Urinary bladder (tissue), 4 donors: ENCODE measurements around the gene CDC42EP5. TPM values are rescaled to one million over a fixed set of nuclear protein-coding genes. Genes with fewer than 3 reads are reported as not detected.

Experiments used
- DNase-seq: peaks from one replicate; pipeline ENCODE4 v3.0.0-alpha.2; 2015; ENCODE audit errors: extremely low spot score
- H3K27ac ChIP-seq: one replicate; pipeline ENCODE4 v1.5.1; 2013; ENCODE audit warnings: low read depth, mild to moderate bottlenecking, moderate library complexity
- H3K36me3 ChIP-seq: one replicate; pipeline ENCODE4 v1.6.1; 2013; ENCODE audit warnings: mild to moderate bottlenecking, moderate library complexity; ENCODE audit not compliant: insufficient read depth
- H3K4me1 ChIP-seq: one replicate; pipeline ENCODE4 v1.6.1; 2013; ENCODE audit warnings: mild to moderate bottlenecking, moderate library complexity; ENCODE audit not compliant: insufficient read depth
- H3K4me3 ChIP-seq: one replicate; pipeline ENCODE4 v1.5.1; 2013; ENCODE audit warnings: low read depth, low read length
- WGBS: extraction: QIAGEN DNeasy Blood & Tissue Kit; methylation state at CpG from one replicate; pipeline ENCODE4 v1.1.7; 2013; 5-methylcytosine and 5-hydroxymethylcytosine counted together
- polyA plus RNA-seq: library from polyadenylated mRNA; stranded (reverse); fragments of 200-250 nt; gene quantifications from one replicate; pipeline ENCODE4 v1.2.3, GENCODE V29; 2013
- total RNA-seq: library from RNA; depleted of rRNA; stranded (reverse); fragments of >200 nt; gene quantifications from one replicate; pipeline ENCODE4 v1.2.3, GENCODE V29; 2014
- donor health status: healthy with polysubstance abuse.
- donor health status: healthy.

The CDC42EP5 gene
- total and polyA plus RNA-seq, 2 donors, result 31.4 to 42.4 TPM

DNA sequence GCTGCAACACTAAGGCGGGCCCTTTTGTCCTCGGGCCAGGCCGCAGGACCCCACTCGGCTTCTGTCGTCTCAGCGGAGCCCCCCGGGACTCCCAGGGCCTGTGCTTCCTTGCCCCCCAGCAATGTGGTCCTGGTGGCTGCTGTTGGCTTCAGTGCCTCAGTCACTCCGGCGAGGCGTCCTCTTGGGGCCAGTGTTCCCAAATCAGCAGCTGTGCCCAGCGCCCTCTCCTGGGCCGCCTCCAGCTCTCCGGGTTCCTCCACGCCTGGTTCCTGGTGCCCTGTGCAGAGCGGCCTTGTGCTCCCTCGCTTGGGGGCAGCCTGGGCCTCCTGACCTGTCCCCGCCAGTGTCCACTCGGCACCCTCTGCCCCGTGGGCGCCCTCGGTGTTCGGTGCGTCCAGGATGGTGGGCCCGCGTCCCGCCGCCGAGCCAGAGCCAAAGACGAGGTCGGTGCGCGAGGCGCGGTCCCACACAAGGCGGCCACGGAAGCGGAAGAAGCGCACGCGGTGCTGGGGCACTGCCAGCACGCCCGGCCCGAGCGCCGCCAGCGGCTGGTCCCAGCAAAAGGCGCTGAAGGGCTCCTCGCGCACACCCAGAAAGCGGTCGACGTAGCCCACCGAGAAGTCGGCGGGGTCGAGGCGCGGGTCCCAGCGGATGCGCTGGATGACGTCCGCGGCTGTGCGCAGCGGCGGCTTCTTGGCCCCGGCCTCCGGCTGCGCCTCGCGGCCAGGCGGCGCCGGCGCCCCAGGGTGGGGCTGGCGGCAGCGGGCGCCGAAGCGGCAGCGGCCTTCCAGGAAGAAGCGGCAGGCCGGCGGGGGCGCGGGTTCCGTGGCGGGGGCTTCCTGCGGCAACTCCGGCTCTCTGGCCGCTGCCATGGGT is 10.2 kb downstream of the CDC42EP5 start:
- WGBS, result 4% methylated on average over 91 of the region's 91 CpGs
- H3K4me1 ChIP-seq, result no peaks in the 10 kb centered on the region
- peak overlapping the region; percentile 47 for H3K4me3 ChIP-seq
- no peaks in the 10 kb centered on the region for H3K36me3 ChIP-seq
- peak overlapping the region; percentile 97 for H3K27ac ChIP-seq
- DNase-seq, result no peak

DNA sequence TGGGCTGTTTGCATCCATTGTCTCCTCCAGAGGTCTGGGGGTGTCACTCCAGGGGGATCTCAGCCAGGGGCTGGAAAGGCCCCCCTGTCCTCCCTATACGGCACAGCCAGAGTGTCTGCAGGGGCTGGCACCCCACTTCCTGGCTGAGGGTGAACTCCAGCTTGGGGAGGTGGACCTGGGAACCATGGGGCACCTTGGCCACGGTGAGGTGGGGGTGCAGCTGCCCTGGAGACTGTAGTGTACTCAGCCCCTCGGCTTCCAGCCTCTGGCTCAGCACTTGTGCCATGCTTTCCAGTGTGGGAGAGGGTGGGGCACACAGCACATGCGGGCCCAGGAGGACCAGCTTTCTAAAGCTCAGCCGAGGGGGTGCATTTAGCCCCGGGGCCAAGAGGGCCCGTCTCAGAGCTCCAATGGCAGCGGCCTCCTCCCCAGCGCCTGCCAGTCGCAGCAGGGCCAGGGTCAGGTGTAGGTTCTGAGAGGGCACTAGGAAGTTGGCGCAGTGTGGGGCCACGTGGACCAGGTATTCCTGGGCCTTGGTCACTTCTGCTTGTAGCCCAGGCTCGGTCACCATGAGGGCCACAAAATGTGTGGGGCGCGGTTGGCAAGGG is 10.9 kb downstream of the CDC42EP5 start:
- no peaks in the 10 kb centered on the region for H3K4me1 ChIP-seq

DNA sequence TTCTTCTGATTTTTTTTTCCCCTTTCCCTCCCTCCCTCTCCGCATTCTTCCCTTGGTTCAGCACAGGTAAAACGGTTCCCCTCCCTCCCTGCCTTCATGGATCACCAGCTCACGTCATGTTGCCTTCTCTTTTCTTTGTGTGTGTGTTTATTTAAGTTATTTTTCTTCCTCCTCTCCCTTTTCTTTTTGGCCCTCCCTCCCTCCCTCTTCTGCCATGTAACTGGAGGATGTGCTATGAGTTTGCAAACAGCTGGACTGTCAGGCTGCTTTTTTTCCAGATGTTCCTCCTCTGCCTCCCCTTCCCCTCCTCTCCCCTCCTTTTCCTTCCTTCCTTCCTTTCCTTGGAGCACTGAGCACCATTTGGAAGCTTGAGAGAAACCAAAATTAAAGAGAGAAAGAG is 11.5 kb downstream of the CDC42EP5 start:
- H3K4me3 ChIP-seq, result no peak overlapping the region
- H3K4me1 ChIP-seq, result no peaks in the 10 kb centered on the region
- H3K27ac ChIP-seq, result no peak overlapping the region
- peaks cover under 1% of the 10 kb centered on the region for H3K36me3 ChIP-seq
- WGBS, result 50% methylated on average over 3 of the region's 3 CpGs
- DNase-seq, result no peak

More for the DNA sequence above, 10.9 kb downstream of the CDC42EP5 start:
- 61% methylated on average over 15 of the region's 15 CpGs for WGBS
- H3K36me3 ChIP-seq, result no peaks in the 10 kb centered on the region
- H3K27ac ChIP-seq, result peak overlapping the region; percentile 97
- no peak for DNase-seq
- peak overlapping the region; percentile 47 for H3K4me3 ChIP-seq

DNA sequence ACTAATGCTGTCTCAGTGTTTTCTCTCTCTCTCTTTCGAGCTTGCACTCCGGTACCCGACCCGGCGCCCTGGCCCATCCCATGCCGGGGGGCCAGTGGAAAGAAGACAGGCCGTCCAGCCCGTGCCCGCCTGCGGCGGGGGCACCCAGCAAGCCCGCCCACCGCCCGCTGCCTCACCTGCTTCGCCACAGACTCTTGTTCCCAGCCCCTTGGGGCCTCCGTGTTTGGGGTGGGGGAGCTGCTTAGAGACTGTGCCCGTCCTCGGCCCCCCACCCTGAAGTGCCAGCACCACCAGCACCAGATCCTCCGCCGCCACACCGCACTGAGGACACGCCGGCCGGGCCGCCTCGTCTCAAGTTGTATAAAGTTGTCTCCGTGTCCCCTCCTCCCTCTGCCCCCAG is 11.9 kb downstream of the CDC42EP5 start:
- Histone ChIP-seq H3K4me1 (no peaks in the 10 kb centered on the region), H3K27ac (no peak overlapping the region), H3K36me3 (peaks cover 5% of the 10 kb centered on the region), H3K4me3 (no peak overlapping the region)
- DNase-seq, result no peak
- 62% methylated on average over 27 of the region's 27 CpGs for WGBS

DNA sequence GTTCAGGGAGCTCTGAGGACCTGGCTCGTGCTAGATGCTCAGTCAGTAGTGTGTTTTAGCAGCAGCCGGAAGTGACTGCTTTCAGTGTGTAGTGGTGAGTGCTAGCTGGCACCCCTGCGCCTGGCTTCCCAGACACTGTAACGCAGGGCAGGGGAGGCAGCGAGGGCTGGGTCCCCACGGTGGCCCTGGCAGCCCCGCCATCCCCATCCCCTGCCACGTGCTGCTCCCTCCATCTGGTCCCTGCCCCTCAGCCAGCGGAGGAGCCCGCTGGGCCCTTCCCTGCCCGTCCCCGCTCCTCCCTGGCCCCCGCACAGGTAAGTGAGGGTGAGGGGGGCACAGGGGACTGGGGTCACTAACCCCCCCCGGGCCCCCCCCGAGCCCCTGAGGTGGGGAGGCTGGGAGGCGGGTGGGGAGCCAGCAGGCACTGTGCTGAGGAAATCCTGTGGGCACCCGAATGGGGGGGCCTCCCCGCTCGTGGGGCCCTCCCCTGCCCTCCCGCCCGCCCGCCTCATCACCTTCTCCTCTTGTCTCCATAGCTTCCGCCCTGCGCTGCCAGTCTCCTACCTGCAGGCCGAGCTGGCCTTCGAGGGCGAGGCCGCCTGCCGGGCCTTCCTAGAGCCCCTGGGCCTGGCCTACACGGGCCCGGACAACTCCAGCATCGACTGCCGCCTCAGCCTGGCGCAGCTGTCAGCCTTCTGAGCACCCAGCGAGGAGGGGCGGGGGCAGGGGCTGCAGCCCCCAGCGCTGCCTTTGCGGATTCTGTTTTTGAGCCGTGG is 12.7 kb downstream of the CDC42EP5 start:
- Histone ChIP-seq H3K36me3 (peaks cover 5% of the 10 kb centered on the region), H3K27ac (no peak overlapping the region), H3K4me3 (no peak overlapping the region), H3K4me1 (no peaks in the 10 kb centered on the region)
- DNase-seq, result no peak
- 77% methylated on average over 39 of the region's 39 CpGs for WGBS

DNA sequence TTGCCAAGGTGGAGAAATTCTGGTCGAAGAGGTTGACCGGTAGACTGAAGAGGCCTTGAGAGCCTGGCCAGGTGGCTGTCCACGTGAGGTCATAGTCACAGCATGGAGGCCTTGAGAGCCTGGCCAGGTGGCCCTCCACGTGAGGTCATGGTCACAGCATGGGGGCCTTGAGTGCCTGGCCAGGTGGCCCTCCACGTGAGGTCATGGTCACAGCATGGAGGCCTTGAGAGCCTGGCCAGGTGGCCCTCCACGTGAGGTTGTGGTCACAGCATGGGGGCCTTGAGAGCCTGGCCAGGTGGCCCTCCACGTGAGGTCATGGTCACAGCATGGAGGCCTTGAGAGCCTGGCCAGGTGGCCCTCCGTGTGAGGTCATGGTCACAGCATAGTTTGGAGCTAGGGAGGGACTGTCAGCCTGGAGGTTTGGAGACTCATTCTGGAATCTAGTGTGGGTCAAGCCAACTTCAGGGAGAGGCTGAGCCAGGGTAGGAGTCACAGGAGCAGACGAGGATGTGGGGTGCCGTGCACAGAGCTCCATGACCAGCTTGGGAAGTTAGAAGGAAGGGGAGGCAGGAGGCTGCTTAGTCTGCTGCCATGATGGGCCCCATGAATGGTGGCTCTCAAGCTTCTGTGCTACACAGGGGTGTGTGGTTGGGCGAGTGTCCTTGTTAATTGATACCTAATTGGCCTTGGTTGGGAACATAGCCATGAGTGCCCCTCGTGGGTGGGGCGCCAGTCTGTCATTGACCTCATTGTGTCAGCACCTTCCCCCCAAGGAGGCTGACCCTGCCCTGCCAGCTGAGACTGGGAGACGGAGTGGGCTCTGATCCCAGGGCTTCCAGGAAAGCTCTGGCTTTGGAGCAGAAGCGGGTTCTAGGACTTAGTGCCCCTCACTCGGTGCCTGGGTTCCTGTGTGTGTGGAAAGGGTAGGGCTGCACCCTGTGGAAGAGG is 13.5 kb downstream of the CDC42EP5 start:
- no peak overlapping the region for H3K27ac ChIP-seq
- no peaks in the 10 kb centered on the region for H3K4me1 ChIP-seq
- 75% methylated on average over 16 of the region's 16 CpGs for WGBS
- DNase-seq, result no peak
- H3K36me3 ChIP-seq, result peaks cover 8% of the 10 kb centered on the region
- no peak overlapping the region for H3K4me3 ChIP-seq

DNA sequence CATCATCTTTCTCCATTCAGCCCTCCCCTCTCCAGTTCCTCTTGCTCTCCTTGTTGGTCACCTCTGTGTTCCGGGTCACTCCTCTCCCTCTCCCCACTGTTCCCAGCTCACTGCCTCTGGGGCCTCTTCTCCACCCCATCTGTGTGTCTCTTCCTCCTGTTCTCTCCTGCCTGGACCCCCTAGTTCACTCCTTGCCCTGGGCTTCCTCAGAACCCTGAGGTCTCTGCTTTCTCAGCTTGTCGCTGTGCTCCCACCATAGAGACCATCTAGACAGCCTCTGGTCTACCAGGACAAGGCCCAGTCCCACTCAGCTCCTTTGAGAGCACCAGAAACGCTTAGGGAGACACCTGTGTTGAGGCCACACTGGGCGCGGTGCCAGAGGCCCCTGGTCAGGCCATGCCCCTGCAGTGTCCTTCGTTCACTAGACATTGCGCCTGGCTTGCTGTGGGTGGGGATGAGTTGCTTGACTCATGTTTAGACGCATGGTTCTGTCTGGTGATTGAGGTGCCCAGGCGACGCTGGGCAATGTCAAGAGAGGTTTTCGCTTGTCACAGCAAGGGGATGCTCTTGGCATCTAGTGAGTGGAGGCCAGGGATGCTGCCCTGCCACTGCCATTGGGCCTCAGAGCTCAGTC is 14.3 kb downstream of the CDC42EP5 start:
- Histone ChIP-seq H3K36me3 (peaks cover 8% of the 10 kb centered on the region), H3K4me3 (no peak overlapping the region), H3K27ac (no peak overlapping the region), H3K4me1 (no peaks in the 10 kb centered on the region)
- WGBS, result 83% methylated on average over 11 of the region's 11 CpGs
- no peak for DNase-seq

DNA sequence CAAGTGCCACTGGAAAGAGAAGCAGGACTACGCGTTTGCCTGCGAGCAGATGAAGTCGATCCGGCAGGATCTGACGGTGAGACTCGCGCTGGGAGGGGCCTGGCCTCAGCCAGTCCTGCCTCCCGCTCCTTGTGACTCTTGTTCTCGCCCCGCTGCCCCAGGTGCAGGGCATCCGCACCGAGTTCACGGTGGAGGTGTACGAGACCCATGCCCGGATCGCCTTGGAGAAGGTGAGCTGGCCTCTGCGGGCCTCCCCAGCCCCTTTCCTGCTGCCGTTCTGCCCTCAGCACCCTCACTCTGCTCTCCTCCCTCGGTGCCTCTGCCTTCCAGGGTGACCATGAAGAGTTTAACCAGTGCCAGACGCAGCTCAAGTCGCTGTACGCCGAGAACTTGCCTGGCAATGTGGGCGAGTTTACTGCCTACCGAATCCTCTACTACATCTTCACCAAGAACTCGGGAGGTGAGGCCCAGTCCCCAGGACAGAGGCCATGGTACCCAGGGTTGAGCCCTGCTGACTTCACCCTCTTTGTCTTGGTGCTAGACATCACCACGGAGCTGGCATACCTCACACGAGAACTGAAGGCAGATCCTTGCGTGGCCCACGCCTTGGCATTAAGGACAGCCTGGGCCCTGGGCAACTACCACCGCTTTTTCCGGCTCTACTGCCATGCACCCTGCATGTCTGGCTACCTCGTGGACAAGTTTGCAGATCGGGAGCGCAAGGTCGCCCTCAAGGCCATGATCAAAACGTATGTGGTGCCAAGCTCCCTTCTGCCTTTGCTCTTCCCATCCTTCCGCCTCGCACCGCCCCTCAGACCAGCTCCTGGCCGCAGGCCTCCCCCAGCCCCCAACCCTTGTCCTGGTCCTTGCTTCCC is 15.1 kb downstream of the CDC42EP5 start:
- Histone ChIP-seq H3K27ac (no peak overlapping the region), H3K4me3 (no peak overlapping the region), H3K4me1 (no peaks in the 10 kb centered on the region), H3K36me3 (peaks cover 8% of the 10 kb centered on the region)
- WGBS, result 93% methylated on average over 42 of the region's 42 CpGs
- no peak for DNase-seq

DNA sequence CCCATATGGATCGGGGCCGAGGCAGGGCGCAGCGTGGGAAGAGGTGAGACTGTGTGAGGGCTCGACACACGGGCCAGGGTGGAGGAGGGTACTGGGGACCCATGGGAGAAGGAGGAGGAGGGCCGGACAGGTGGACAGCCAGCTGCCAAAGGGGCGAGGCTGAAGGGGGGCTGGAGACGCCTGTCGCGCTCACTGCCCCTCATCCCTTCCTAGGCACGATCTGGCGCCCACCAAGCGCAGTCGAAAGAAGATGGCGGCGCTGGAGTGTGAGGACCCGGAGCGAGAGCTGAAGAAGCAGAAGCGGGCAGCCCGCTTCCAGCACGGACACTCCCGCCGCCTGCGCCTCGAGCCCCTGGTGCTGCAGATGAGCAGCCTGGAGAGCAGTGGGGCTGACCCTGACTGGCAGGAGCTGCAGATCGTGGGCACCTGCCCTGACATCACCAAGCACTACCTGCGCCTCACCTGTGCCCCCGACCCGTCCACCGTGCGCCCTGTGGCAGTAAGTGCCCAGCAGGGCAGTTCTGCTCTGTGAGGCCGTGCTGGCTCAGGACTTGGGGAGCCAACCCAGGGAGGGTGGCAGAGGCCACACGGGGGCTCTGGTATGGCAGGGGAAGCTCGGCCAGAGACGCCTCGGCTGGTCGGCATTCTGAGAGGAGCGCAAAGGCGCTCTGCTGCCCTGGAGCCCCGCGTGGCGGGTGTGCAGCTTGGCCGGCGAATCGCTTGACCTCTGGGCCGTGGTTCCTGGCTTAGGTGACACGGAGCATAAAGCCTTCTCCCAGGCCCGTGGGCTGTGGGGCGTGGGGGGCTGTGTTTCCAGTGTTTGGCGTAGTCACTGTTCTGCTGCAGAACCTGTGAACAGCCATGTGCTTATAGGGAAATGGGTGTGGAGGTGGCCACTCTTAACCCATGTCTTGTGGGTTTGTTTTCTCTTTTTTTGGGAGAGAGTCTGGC is 16.4 kb downstream of the CDC42EP5 start:
- WGBS, result 92% methylated on average over 51 of the region's 51 CpGs
- H3K36me3 ChIP-seq, result peaks cover 8% of the 10 kb centered on the region
- no peak for DNase-seq
- H3K27ac ChIP-seq, result no peak overlapping the region
- H3K4me3 ChIP-seq, result no peak overlapping the region
- H3K4me1 ChIP-seq, result no peaks in the 10 kb centered on the region

DNA sequence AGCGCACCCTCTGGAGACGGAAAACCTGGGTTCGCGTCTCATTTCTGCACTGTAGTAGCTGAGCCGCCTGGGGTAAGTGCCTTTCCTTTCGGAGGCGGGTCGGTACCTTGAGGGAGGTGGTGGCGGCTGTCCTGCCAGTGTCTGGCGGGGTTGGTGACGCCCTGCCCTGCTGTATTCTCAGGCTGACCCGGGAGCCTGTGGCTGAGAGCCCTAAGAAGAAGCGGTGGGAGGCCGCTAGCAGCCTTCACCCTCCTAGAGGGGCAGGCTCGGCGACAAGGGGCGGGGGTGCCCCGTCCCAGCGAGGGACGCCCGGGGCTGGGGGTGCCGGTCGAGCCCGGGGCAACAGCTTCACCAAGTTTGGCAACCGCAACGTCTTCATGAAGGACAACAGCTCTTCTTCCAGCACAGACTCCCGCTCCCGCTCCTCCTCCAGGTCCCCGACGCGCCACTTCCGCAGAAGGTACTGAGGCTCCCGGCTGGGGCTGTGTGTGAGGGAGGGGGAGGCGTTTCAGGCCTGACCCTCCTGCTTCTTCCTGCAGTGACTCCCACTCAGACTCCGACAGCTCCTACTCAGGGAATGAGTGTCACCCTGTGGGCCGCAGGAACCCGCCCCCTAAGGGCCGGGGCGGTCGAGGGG is 17.2 kb downstream of the CDC42EP5 start:
- H3K4me1 ChIP-seq, result no peaks in the 10 kb centered on the region
- WGBS, result 93% methylated on average over 40 of the region's 40 CpGs
- H3K27ac ChIP-seq, result no peak overlapping the region
- no peak for DNase-seq
- H3K36me3 ChIP-seq, result peaks cover 8% of the 10 kb centered on the region
- H3K4me3 ChIP-seq, result no peak overlapping the region
